ENCODE measurements around the gene COL16A1.

- TF ChIP-seq EP300 (IDR thresholded peaks at IDR 0.05) = no peak
- no peak for TF ChIP-seq POLR2AphosphoS5 (IDR thresholded peaks at IDR 0.05)
- TF ChIP-seq, protein P1, sequence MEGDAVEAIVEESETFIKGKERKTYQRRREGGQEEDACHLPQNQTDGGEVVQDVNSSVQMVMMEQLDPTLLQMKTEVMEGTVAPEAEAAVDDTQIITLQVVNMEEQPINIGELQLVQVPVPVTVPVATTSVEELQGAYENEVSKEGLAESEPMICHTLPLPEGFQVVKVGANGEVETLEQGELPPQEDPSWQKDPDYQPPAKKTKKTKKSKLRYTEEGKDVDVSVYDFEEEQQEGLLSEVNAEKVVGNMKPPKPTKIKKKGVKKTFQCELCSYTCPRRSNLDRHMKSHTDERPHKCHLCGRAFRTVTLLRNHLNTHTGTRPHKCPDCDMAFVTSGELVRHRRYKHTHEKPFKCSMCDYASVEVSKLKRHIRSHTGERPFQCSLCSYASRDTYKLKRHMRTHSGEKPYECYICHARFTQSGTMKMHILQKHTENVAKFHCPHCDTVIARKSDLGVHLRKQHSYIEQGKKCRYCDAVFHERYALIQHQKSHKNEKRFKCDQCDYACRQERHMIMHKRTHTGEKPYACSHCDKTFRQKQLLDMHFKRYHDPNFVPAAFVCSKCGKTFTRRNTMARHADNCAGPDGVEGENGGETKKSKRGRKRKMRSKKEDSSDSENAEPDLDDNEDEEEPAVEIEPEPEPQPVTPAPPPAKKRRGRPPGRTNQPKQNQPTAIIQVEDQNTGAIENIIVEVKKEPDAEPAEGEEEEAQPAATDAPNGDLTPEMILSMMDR (IDR thresholded peaks at IDR 0.05) = no peak
- no peak for TF ChIP-seq POLR2A (IDR thresholded peaks at IDR 0.05)
Observed at GRCh38 chr1:31742462-31743212, 38.8 kb upstream of the COL16A1 start.
